ENCODE measurements around the gene DHRS4L2.
"Not testable (repeated sequence)": the region's sequence is repeated elsewhere in the genome, so short reads cannot be mapped to it uniquely, and the experiment has no call there.

The DHRS4L2 gene

DNA sequence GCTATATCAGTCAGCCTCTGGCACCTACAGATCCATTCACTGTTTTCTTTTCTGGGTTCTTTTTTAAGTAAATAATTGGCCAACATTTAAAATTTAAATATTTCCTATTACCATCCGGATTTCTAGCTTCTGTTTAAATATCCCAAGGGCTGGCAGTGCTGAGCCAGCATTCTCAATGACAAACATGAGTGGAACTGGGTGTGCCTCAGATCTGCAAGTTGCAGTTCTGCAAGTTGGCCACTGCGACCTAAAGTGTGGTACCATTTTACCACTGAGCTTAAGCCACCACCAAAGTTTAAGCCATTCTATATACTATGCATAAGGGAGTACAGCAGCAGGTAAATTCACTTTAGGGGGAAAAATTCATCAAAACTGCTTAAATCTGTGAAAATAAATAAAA is 31.2 kb downstream of the DHRS4L2 start:
- DNase-seq (ENCODE audit: low spot score) = peak; percentile 17

DNA sequence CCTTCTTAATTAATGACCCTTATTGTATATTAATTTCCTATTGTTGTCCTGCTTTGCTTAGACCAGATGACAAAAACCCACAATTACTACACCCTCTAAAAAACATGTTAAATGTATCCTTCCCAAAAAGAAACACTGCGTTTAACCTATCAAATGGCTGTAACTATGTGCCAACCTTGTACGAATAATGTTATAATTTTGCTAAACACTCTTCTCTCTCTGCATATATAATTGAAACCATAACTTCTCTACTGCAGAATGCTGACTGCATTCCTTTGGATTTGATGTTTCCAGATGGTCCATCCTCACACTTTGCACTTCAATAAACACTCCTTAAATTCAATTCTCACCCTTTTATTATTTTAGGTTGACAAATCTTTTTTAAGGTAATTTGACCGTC is 31.8 kb downstream of the DHRS4L2 start:
- not testable (repeated sequence) for DNase-seq (ENCODE audit: low spot score)

DNA sequence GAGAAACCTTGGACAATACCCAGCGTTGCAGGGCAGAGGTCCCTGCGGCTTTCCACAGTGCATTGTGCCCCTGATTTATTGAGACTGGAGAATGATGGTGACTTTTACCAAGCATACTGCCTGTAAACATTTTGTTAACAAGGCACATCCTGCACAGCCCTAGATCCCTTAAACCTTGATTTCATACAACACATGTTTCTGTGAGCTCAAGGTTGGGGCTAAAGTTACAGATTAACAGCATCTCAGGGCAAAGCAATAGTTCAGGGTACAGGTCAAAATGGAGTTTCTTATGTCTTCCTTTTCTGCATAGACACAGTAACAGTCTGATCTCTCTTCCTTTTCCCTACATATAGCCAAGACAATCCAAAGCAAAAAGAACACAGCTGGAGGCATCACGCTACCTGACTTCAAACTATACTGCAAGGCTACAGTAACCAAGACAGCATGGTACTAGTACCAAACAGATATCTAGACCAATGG is 36.2 kb downstream of the DHRS4L2 start:
- DNase-seq (ENCODE audit: low spot score) = not testable (repeated sequence)

DNA sequence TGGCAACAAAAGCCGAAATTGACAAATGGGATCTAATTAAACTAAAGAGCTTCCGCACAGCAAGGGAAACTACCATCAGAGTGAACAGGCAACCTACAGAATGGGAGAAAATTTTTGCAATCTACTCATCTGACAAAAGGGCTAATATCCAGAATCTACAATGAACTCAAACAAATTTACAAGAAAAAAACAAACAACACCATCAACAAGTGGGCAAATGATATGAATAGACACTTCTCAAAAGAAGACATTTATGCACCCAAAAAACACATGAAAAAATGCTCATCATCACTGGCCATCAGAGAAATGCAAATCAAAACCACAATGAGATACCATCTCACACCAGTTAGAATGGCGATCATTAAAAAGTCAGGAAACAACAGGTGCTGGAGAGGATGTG is 41.0 kb downstream of the DHRS4L2 start:
- DNase-seq (ENCODE audit: low spot score) = not testable (repeated sequence)

DNA sequence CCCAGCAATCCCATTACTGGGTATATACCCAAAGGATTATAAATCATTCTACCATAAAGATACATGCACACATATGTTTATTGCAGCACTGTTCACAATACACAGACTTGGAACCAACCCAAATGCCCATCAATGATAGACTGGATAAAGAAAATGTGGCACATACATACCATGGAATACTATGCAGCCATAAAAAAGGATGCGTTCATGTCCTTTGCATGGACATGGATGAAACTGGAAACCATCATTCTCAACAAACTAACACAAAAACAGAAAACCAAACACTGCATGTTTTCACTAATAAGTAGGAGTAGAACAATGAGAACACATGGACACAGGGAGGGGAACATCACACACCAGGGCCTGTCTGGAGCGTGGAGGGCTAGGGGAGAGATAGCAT is 42.6 kb downstream of the DHRS4L2 start:
- not testable (repeated sequence) for DNase-seq (ENCODE audit: low spot score)

DNA sequence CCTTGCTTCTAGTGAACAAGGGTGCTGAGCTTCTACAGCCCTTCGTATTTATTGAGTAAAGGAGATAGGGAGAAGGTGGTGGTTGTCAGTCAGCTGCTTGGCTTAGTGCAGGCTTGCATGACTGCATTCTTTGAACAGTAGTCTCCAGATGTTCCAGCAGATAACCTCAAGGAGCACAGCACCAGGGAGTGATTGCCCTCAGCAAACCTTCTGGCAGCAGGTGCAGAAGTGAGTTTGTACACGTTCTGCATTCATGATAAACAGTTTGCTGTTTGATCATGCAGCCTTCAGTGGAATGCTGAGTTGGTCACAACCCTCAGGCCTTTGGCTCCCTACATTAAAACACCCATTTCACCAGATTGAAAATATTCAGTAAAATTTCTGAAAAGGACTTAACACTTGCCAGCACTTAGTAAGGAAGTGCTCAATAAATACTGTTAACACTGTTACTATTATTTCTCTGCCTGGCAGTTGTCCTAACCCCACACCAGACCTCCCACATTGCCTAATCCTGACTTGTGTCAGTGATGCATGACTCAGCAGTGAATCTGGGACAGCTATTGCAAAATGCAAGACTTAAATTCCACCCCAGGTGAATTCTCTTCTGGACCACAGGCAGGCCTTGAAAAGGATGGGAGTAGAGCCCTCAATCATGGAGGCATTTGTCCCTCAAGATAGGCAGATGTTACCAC is 44.1 kb downstream of the DHRS4L2 start:
- peak; percentile 68 for DNase-seq (ENCODE audit: low spot score)

DNA sequence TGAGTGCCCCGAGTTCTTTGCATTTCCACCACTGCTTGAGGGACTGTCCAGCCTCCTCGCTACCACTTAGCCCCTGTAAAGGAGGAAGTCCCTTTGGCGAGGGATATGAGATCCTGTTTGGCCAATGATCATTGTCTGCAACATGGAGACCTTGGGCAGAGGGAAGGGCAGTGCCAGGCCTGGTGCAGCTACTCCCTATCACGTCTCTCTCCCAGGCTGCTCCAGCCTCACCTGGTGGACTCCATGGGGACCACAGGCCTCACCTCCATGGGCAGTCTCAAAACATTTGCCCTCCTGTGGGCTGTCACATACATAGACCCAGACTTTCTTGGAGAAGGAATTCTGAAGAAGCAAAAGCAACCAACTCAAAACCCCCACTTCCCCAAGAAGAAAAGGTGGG is 47.0 kb downstream of the DHRS4L2 start:
- not testable (repeated sequence) for DNase-seq (ENCODE audit: low spot score)

DNA sequence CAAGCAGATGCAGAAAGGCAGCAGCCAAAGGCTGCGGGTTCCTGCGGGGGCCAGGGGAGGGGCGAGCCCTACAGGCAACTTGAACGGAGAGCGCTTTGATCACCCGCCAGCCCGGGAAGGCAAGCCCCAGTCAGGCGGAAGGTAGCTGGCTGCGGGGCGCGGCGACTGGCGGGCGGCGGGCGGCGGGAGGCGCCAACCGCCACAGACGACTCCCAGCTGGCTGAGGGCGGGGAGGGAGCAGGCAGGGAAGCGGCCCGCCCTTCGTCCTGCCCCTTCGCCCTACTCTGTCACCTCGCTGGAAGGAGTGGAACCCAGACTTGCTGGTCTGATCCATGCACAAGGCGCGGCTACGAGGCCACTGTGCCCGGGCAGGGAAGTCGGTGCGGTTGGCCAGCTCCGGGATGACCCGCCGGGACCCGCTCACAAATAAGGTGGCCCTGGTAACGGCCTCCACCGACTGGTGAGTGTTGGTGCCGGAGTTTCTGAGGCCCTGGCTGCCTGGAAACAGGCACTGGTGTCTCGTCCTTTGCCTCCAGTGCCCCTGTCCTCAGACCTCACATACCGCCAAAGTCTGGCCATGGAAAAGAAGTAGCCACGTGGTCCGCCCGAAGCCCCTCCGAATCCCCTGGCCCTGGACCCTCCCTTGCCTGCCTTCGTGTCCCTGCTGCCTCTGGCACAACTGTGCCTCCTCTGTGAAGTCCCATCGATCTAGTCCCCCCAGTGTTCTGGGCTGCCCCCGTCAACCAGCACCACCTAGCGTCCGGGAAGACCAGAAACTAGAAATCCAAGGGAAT is 47.6 kb downstream of the DHRS4L2 start:
- peak; percentile 86 for DNase-seq (ENCODE audit: low spot score)

DNA sequence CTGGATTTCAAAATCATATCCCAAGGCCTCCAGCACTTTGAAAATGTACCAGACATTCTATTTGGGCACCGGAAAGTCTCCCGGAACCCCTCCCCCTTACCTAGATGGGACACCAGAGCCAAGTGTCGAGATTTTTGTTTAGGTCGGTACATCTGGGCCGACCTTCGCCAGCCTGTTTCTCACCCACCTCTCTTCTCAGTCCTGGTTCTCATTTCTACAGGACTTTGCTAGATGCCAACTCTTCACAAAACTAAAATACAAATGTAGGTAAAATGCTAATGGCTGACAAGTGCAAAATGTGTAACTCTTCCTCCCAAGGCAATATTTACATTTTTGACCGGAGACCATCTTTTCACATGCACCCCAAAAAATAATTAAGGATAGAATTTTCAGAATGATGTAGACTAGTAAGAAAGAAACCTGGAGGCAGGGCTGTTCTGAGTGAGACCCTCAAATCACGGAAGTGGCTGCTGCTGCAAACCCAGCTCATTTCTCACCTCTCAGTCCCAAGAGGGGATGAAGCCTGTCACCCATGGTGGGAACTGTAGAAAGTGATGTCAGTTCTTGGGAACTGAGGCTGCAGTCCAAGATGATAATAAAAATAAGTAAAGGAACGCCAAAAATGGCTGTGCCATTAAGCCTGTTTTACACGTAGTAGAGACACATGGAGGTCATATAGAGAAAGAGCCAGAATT is 48.4 kb downstream of the DHRS4L2 start:
- DNase-seq (ENCODE audit: low spot score) = not testable (repeated sequence)

DNA sequence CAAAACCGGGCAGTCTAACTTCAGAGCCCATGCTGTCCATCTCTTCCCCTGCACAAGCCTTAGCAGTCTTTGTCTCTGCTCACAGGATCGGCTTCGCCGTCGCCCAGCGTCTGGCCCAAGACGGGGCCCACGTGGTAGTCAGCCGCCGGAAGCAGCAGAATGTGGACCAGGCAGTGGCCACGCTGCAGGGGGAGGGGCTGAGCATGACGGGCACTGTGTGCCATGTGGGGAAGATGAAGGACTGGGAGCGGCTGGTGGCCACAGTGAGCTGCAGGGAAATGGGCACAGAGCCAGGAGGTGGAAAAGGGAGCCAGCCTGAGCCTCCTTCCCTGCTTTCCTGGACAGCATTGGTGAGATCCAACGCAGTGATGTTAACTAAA is 48.9 kb downstream of the DHRS4L2 start:
- DNase-seq (ENCODE audit: low spot score) = no peak

DNA sequence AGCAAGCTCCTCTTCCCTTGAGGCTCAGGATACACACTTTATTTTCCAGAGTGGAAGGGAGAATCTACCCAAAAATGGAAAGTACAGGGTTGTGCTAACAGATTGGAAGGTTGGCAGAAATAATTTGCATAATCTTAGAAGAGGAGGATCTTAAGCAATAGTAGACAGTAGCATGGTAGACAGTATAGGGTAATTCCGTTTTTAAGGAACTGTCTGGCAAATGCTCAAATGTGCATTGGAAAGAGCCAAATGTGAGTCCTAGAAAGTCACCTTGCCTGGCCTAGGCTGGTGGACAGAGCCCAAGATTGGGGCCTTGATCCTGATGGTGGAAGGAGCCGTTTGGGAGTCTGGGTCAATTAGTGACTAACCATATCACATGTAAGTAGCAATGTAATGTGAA is 50.0 kb downstream of the DHRS4L2 start:
- DNase-seq (ENCODE audit: low spot score) = no peak

DNA sequence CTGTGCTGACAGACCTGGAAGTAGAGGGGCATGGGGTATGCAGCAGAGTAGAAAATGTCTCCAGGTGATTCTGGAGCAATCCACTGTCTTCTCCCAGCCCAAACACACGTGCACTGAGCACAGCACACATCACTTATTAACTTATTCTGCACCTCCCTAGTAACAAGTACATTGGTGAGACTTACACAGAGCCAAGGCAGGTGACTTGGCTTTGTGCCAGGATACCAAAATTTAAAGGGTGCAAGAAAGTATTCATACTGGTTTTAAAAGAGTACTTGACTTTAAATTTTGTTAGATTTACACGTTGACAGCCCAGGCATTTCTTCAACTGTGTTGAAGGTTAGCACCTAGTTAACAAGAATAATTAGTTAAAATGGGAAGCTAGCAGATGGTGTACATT is 52.0 kb downstream of the DHRS4L2 start:
- no peak for DNase-seq (ENCODE audit: low spot score)

DNA sequence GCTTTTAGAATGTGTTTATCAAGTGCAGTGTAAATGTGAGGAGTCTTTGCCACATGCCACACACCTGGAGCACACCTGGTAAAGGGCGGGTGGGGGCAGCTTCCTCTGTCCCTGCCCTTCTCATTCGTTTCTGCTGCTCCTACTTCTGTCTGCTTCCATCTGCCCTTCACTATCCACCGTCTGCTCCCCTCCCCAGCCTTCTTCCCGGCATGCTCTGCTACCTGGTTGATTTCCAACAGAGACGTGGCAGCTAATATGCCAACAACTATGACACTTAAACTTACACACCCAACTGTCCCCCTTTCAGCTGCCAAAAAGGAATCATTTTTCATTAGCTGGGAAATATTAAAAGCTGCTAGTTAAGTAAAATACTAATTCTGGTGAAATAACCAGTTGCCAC is 54.0 kb downstream of the DHRS4L2 start:
- no peak for DNase-seq (ENCODE audit: low spot score)

DNA sequence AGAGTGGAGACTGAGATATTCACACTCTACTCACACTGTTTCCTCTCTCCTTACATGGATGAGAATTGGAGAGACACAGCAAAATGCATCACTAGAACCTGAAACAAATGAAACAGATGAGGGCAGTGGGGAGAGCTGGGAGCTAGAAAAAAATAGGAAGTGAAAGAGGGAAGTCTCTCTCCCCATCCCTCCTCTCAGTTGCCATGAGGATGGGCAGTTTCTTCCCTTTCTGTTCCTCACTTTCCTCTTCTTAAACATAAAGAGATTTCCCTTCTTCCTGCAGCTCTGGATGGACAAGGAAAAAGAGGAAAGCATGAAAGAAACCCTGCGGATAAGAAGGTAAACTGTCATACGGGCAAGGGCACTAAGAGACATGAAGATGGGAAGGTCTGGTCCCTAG is 60.3 kb downstream of the DHRS4L2 start:
- not testable (repeated sequence) for DNase-seq (ENCODE audit: low spot score)

DNA sequence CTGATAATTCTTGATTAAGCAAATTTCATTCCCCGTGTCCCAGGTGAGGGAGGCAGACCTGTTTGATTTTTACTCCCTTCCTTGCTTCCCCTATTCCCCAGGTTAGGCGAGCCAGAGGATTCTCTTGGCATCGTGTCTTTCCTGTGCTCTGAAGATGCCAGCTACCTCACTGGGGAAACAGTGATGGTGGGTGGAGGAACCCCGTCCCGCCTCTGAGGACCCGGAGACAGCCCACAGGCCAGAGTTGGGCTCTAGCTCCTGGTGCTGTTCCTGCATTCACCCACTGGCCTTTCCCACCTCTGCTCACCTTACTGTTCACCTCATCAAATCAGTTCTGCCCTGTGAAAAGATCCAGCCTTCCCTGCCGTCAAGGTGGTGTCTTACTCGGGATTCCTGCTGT is 62.0 kb downstream of the DHRS4L2 start:
- not testable (repeated sequence) for DNase-seq (ENCODE audit: low spot score)

DNA sequence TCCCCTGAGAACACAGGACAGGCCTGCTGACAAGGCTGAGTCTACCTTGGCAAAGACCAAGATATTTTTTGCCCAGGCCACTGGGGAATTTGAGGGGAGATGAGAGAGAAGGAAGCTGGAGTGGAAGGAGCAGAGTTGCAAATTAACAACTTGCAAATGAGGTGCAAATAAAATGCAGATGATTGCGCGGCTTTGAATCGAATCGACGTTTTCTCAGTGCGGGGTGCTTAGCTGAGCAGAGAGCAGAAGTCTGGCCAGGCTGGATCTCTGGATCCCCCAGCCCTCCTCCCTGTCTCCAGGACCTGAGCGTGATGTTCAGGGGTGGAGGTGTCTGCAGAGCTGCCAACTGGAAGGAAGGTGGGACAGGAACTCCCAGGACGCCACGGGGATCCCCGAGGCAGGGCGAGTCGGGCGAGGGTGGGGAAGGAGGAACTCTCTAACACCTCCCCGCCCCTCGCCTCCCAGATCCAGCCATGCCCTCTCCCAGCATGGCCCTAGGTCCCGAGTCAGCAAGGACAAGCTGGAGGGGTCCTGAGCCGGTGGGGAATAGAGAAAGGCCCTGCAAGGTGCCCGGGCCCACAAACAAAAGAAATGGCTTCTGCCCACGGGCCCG is 62.6 kb downstream of the DHRS4L2 start:
- no peak for DNase-seq (ENCODE audit: low spot score)

DNA sequence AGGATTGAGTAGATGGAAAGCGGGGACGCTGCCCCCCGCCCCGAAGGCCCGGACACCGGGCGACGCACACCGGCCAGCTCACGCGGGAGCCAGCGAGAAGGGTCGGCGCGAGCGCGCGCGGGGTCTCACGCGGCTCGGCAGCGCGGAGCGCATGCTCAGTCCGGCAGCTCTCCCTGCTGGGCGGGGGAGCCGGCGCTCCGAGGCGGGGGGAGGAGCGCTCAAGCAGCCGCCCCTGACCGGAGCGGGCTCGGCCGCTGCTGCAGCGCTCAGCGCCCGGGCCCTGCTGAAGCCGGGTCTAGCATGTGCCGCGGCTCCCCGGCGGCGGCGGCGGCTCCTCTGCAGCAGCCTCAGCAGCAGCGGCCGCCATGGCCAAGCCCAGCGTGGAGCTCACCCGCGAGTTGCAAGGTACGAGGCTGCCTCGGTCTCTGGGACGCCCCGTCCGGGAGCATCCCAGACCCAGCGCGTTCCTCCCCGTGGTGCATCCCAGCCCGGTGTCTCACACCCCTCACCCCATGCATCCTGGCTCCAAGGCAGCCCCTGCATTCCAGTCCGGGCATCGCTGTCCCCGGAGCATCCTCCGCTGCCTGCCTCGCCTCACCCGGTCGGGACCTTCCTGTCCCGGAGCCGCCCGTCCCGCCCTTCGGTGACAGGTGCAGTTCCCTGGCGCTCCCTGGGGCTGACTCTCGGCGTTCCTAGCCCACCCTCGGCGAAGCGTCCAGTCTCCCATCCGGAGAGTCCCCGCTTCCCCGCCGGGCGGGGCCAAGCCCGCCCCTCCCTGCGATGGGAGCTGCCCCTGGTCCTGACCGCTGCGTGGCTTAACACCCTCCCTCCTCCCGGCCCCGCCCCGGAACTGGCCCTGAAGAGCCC is 63.3 kb downstream of the DHRS4L2 start, which contains the start of gene CARMIL3:
Gene CARMIL3 (plus strand): TSS at position 221 of the 867 bp plus-strand sequence. CDS start 145 bp downstream, at position 366.
- DNase-seq (ENCODE audit: low spot score) = peak; percentile 54

DNA sequence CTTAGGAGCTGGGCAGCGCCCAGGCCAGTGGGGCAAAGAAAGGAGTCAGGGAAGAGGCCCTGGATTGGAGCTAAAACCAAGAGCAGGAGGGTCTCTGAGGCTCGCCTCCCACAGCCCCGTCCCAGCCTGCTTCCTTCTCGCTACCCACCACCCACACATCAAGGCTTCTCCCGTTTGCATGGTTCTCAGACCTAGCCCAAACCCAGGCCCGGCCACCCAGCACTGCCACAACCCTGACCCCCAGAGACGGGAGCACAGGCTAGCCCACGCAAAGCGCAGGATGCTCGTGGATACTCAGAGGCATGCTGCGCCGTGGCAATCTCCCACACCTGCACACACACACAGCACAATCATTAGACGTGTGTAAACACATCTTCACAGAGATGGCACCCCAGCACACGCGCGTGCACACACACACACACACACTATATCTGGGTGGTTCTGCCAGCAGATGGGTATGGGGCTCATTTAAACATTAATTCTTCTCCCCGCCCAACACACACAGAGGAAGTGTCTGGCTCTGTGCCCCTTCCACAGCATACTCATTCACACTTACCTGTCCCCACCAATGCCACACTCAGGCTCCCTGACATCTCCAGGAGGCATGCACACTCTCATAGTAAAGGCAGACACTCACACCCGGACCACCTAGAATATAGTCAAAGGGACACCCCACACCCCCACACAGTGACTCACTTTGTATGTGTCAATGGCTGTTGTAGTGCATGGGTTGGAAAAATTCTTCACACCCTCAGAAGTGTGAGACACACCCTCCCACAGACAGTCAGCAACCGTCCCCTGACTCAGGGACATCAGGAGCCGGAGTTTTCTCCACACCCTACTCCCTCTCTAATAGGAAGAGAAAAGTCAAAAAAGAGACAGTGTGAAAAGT is 64.2 kb downstream of the DHRS4L2 start:
- no peak for DNase-seq (ENCODE audit: low spot score)

DNA sequence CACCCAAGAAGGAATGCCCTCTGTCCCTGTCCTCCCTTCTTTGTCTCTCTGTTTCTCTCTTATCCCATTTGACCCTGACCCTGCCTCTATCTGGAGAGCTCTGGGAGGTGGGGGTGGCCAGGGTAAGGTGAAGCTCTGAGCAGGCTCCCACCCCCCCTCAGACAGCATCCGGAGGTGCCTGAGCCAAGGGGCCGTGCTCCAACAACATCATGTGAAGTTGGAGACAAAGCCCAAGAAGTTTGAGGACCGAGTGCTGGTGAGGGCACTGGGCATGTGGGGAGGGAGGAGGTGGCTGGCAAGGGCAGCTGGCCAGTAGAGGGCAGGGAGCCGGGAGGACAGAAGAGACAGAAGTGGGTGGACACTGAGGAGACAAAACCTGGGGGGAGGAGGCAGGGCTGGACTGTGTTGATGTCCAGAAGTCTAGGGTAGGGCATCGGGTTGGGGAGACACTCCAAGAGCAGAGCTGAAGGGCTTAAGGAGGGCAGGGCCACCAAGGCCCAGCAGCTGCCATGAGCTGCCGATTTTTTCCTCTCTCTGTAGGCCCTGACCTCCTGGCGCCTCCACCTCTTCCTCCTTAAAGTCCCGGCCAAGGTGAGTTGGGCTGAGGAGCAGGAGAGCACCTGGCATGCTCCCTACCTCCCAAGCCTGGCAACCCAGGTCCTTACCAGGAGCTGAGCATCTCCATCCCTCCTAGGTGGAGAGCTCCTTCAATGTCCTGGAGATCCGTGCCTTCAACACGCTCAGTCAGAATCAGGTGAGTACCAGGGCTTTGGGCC is 65.0 kb downstream of the DHRS4L2 start:
- DNase-seq (ENCODE audit: low spot score) = no peak

DNA sequence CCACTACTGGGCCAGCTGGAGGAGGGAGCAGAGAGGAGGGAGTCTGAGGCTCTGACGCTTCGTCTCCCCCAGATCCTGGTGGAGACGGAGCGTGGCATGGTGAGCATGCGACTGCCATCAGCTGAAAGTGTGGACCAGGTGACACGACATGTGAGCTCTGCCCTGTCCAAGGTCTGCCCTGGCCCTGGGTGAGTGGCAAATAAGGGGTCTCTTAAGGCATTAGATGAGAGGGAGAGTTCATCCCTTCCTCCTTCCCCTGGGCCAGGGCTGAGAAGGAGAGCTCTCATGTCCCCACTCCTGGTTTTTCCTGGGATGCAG is 65.6 kb downstream of the DHRS4L2 start:
- DNase-seq (ENCODE audit: low spot score) = no peak

Data from kidney tubule cell (primary cell).